ENCODE data around the gene HAAO.

Gene HAAO

DNA sequence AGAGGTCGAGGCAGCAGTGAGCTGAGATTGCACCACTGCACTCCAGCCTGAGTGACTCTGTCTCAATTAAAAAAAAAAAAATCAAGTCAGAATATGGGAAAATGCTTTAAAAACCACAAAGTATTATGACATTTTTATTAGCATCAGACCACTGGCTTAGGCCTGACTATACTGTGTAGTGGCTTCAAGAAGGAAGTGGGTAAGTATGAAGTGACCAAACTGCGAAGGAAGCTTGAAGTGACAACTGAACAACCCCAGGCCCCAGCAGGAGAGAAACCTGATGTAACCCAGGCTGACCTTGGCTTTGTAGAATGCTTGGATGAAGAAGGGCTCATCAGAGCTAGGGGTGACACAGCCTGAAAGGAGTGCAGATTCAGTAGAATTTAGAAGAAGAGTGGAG, 21.4 kb upstream of the HAAO start:
- no peak for DNase-seq (ENCODE audit: low read depth)

DNA sequence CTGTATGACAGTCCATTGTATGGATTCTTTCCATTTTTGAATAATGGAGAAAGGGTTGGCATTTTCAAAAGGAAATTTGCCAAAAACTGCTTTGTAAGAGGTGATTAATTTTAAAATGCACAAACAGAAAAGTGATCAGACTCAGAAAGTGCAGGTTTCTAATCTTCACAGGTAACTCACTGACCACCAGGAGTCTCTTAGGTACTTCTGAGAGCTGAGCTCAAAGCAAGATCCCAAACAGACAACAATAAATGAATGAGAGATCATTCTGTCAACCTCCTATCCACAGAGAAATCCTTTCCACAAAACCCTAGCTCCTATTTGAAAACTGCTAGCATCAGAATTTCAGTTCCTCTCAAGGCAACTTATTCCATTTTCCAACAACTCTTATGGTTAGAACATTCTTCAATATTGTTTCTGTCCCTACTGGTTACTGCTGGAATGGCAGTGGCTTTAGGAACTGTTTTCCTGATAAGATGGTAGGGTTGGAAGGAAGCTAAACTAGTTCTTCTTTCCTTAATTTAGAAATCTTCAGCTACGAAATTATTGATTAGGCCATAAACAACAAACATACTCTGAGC, 20.6 kb upstream of the HAAO start:
- no peak for DNase-seq (ENCODE audit: low read depth)

DNA sequence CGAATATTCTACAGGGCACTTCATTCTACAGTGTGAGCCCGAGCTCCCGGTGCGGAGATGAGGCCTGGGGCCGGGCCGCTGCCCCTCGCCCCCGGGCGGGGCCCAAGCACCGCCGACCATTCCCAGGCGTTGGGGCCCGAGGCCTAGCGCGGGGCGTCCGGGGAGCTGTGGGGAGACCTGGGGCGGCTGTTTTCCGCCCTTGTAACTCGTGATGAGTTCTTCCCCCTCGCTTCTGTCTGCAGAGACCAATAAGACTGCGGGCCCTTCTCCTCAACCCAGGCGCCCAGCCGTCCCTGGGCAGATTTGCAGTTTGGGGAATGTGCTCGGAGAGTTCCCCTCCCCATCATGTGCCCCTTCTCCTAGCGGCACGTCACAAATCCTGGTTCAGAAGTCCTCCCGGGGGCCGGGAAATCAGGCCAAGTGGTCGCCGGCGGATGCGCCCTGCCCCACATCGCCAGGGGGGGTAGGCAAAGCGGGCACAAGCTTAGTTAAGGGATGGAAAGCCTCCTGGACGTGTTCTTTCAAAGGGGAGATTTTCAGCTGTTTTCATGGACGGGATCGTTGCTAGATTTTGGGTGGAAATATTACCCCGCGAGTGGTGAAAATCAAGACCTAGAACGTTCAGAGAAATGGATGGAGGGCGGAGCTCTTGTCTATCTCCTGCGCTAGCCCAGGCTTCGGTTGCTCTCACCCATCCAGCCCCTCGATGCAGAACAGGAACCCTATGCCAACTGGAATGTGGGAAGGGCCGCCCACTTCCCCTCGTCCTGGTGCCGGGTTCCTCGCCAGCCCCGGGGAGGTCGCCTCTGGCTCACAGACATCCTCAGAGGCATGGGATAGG, 18.8 kb upstream of the HAAO start:
- no peak for DNase-seq (ENCODE audit: low read depth)

DNA sequence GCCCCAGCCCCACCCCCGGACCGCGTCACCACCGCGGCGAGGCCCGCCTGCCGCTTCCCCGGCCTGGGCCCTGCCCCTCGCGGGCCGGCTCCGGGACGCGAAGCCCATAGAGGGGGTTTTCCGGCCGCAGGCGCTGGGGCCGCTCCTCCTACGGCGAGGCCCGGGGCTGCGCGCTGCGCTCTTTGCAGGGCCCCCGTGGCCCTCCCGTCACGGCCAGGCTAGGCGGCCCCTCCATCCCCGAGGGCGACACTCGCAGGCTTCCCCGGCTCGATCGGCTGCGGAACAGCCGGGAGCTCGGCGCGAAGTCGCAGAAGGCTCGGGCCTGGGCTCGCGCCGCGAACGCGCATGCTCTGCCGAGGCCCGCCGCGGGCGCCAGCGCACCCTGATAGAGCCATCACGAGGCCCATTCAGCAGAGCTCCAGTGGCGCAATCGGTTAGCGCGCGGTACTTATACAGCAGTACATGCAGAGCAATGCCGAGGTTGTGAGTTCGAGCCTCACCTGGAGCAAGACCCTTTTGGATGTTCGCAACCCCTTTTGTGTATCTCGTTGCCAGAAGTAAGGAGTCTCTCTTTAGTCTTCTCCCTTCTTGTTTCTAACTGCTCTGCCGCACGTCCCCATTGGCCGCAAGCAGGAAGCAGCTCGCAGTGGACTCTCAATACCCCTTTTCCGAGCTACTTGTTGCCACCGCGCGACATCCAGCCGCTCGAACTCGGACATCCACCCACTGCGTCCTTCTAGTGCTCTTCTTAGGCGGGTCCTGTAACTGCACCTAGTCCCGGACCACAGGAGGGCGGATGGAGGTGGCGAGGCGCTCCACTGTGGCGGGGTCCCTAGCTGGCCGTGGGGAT, 18.0 kb upstream of the HAAO start:
- DNase-seq (ENCODE audit: low read depth), result peak; percentile 95

DNA sequence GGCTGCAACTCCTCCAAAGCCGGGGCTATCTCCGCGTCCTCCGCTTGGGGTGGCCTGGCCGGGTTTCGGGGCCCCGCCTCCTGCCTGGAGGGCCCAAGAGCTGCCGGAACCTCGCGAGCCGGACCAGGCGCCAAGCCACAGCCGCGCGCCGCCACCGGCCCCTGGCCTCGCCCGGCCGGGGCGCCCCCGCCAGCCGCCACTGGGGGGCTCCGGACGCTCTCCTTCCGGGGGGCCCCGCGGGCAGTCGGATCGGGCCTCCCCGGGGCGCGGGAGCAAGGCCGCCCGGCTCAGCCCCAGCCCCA, 17.4 kb upstream of the HAAO start:
- no peak for DNase-seq (ENCODE audit: low read depth)

DNA sequence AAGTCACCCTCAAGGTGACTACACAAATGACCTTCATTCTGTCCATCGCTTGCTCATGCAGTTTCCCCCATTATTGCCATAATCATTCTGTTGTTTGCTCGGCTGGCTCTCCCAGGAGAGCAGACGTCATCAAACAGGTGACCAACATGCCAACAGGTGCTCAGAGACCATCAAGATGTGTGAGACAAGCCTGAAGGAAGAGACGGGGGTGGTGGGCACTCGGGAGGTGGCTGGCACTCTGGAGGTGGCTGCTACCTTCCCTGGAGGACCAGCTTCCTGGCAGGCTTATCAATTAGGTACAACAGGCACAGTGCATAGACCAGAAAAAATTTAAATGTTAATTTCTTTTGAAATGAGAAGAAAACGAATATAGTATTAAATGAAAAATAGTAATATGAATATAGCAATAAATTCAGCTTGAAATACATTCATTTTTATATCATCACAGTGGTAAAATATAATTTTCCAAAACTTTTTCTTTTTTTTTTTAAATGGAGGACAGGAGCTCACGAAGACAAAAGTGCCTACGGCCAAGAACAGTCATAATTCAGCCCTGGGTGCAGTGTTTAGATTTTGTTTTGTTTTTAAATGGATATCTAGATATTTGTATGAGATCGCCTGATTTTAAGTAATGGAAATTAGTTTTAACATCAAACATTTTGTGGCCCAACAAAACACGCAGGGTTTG, 16.9 kb upstream of the HAAO start:
- DNase-seq (ENCODE audit: low read depth), result no peak

DNA sequence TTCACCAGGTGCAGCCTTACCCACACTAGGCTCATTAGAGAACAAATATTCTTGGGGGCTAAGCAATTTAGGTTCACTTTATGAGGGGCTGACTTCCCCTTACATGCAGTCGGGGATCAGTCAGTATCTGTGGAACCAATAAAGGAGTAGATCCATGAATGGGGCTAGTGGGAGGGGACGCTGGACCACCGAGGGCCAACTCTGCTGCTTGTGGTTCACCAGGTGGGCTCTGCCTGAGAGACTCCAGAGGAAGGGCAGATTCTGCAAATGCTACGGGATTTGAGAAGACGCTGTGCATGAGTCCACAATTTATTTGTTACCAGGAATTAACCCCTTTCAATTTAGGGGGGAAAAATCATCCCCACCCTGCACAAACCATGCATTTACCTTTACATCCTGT, 15.9 kb upstream of the HAAO start:
- DNase-seq (ENCODE audit: low read depth), result no peak

DNA sequence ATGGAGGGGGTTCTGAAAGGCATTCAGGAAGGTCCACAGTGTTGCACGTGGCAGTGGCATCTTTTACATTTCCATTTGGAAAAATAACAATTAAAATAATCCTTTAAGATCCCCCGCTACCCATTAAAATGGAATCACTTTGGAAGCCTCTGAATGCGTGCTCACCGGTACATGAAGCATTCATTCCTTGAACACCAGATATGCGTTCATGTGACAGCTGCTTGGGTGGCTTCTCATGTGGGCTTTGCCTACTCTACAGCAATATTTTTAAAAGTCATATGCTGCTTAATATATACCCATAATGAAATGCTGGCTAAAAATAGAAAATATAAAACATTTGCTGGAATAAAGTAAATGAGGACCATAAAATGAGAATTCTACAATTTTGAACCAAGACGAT, 14.4 kb upstream of the HAAO start:
- DNase-seq (ENCODE audit: low read depth), result no peak

DNA sequence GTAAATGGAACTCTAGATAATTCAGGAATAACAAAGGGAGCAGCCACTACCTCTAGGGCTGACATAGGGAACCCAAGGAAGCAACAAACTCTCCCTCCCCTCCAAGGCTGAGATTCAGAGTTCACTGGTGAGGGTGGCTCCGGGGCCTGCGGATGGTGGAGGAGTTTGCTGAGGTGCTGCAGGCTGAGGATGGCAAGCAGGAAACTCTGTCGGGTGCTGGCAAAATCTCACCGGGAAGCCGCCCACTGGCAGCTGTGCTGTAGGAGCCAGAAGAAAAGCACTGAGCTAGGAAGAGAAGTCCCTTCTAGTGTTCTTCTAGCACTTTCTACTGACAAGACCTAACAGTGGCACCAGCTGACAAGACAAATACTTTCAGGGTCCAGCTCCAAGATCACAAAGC, 12.5 kb upstream of the HAAO start:
- no peak for DNase-seq (ENCODE audit: low read depth)

DNA sequence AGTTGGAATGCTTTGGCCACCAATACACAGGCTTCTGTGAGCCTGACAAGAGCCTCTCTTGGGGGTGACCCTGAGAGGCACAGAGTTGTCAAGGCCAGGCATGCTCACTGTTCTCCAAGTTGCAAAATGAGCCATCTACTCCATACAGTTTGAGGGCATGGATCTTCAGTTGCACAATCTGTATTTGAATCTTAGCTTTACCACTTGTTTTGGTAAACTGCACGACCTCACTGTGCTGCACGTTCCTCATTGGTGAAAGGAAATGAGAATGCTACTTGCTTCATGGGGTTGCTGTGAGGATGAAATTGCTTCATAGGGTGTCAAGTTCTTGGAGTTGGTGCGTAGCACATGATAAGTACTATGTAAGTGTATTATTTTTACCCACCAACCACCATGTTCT, 12.0 kb upstream of the HAAO start:
- no peak for DNase-seq (ENCODE audit: low read depth)

DNA sequence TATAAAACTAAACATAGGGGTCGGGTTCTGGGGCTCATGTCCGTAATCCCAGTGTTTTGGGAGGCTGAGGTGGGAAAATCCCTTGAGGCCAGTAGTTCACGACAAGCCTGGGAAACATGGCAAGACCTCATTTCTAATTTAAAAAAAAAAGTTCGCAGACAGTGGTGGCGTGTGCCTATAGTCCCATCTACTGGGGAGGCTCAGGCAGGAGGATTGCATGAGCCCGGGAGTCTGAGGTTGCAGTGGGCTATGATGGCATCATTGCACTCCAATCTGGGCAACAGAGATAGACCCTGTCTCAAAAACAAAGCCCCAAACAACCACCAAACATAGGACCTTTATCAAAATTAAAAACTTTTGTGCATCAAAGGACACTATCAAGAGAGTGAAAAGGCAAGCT, 9.8 kb upstream of the HAAO start:
- no peak for DNase-seq (ENCODE audit: low read depth)

DNA sequence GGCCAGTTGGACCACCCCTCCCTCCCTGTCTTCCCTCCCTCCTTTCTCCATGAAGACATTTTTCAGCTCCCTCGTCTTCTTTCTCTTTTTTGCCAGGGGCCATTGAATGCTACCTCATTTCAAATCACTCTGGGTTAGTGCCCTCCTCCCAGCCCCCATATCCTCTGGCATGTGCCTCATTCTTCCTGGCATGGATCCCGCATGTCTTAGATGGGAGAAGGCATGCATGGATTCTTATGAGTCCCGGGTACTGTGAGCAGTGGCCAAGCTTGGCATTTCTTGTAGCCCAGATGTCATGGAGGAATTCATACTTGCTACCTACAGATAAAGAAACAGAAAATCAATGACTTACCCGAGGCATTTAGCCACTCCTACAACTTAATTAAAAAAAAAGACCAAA, 9.0 kb upstream of the HAAO start:
- DNase-seq (ENCODE audit: low read depth), result no peak

DNA sequence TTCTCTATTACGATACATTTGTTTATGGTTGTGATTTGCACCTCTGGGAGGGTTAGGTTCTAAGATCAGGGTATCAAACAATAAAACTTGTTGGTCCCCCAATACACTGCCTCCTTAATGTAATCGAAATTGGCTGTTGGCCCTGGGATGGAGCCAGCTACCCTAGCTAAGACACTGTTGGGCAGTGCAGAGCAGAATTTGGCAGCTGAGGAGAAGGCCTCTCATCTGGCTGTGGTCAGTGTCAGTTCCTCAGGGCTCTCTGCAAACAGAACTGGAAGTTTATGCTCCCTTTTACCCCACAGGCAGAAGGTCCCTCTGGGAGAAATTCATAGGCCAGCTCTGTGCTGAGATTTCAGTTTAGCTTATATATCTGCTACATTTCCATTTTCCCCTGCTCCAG, 8.6 kb upstream of the HAAO start:
- DNase-seq (ENCODE audit: low read depth), result no peak

DNA sequence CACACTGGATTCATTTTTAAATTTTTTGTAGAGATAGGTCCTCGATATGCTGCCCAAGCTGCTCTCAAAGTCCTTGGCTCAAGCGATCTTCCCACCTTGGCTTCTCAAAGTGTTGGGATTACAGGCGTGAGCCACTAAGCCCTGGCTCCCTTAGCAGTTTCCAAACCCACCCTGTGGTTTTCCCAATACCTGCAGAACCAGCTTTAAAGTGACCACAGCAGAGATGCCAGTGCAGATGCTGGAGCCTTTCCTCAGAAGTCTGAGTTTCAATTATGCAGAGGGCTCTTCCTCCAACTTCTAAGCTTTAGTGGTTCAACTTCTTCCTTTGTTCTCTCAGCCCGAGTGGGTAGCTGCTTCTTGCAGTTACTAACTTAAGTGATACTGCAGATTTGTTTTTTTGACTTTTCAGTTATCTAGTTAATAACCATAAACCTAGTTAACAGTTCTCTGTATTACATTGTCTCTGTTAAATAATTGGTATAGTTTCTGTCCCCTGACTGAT, 8.1 kb upstream of the HAAO start:
- DNase-seq (ENCODE audit: low read depth), result no peak

DNA sequence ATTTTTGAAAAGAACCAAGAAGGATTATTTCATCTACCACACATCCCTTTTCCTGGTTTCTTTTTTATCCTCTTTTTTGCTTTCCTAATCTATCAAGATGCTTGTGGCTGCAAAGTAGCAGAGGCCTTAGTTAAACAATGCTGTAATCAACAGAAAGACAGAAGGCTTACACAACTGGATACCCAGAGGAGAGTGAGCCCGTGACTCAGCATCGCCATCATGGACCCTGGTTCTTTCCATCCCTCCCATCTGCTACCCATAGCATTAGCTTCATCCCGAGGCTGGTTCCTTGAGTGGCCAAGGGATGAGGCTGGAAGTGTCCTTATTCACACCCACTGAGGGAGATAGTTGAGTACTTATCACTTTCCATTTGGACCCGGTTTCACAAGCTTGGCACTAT, 7.5 kb upstream of the HAAO start:
- no peak for DNase-seq (ENCODE audit: low read depth)

DNA sequence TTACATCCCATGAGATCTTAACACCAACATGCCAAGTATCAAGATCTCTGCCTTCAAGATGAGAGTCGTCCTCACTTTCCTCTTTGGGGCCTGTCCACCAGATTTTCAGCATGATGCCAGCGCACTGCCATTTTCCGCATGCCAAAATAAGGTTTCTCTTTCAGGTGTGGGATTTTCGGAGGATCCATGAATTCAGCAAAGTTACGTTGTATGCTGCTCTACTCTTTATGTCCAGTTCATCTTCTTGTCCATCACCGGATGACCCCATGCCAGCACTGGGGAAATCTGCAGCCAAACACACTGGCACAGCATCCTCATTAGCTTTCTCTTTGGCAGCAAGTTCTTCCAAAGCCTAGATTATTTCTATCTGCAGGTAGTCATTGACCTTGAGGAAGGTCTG, 4.9 kb upstream of the HAAO start:
- no peak for DNase-seq (ENCODE audit: low read depth)

DNA sequence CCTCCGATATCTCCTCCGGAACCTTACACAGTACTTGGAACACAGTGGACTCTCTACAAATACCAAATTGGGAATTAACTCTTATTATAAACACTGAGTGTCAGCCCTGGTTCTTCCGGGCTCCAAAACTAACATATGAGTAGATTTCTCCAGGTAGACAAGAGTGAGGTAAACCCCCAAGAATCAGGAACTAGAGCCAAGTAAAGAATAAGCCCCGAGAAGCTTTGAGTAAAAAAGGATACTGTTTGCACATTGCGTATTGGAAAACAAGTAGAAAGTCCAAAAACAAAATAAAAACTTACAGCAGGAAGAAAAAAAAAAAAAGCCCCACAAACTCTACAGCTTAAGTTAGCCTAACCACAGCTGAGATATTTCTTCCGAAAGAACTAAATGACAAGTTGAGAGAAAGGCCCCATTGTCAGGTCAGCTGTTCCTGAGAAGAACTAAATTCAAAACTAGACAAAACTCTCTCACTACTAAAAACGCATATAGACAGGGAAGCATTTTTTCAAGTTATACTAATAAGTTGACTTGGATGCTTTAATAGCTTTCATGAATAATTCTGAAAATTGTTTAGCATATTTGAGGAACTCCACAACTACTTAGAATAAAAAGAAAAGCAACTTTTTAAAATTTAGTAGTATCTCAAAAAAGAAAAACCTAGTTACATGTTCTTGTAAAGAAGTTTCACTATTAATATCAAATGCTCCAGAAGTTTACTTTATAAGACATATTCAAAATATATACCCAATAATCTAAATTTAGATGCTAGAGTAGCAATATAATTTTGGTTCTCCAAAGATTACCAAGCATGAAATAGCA, 4.3 kb upstream of the HAAO start:
- no peak for DNase-seq (ENCODE audit: low read depth)

DNA sequence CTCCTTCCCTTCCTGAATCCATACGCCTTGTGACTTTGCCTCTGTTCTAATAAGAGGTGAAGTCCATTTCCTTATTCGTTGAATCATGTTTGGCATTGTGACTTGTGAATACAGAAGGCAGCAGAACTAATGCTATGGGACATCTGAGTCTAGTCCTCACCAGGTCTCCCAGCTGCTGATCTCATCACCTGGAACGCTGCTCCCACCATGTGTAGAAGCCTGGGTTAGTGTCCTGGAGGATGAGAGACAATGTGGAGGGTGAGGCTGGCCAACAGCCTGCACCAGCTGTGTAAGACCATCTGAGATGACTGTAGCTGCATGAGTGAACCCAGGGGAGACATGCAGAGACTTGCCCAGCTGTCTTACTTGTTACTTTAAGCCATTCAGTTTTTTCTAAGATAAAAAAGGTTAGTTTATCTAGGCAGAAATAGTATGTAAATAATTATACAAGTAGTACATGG, 3.5 kb upstream of the HAAO start:
- no peak for DNase-seq (ENCODE audit: low read depth)

DNA sequence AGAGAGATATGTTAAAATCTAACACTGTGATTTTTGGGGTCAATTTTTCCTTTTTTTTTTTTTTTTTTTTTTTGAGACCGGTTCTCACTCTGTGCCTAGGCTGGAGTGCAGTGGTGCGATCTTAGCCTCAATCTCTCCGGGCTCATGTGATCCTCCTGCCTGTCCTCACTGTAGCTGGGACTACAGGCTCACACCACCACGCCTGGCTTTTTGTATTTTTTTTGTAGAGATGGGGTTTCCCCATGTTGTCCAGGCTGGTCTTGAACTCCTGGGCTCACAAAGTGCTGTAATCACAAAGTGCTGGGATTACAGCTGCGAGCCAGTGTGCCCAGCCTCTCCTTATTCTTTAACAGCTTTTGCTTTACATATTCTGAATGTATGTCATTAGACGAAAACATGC, 2.9 kb upstream of the HAAO start:
- no peak for DNase-seq (ENCODE audit: low read depth)

DNA sequence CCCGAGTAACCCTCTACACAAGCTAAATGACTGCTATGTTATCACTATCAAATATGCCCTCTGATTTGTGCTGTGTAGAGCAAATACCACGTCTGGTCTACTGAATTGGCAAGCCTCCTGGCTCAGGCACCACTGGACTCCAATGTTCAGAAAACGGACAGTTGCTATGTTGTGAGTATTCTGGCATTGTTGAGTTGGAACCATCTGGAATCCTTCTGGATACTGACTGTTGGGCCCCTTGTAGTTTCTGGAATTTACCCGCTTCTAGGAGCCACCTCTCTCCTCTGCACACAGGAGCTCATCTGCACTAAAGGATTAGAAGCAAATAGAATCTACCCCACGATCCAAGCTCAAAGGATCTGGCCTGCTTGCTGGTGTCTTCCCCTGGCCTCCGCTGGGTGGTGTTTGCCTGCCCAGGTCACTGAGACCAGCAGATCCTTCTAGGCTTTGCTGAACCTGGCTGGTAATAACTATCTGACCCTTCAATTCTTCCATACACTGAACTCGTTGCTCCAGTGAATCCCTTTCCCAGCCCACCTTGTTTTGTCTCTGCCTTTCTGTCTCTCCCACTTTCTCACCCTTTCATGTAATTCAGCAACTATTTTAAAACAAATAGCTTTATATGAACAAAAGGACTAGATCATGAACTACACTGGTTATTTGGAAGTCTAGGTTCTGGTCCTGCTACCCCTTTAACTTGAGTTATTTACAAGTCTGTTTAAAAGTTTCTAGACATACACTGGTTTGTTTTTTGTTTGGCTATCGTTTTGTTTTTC, 2.1 kb upstream of the HAAO start:
- DNase-seq (ENCODE audit: low read depth), result no peak
